SK-N-SH treated with all-trans-retinoic acid at 6 μM for 48 hours (cell line): ENCODE data around the gene F5.

Source experiments
- ARNTL ChIP-seq: fragments of 450-650 bp; formaldehyde crosslinking; IDR thresholded peaks from 2 replicates; pipeline ENCODE4 v1.5.0; 2020; ENCODE audit warnings: low read depth, mild to moderate bottlenecking, moderate library complexity, borderline replicate concordance
- CREB5 ChIP-seq: fragments of 250-450 bp; sonication (Bioruptor Pico); IDR thresholded peaks from 2 replicates; pipeline ENCODE4 v1.5.1; 2020; ENCODE audit warnings: low read depth, mild to moderate bottlenecking, moderate library complexity
- CSRNP3 ChIP-seq: fragments of 250-450 bp; sonication (Bioruptor Pico); IDR thresholded peaks from 2 replicates; pipeline ENCODE4 v1.5.1; 2021; ENCODE audit warnings: mild to moderate bottlenecking, moderate library complexity
- ESRRG ChIP-seq: fragments of 250-450 bp; sonication (Bioruptor Pico); IDR thresholded peaks from 2 replicates; pipeline ENCODE4 v1.6.1; 2021; ENCODE audit warnings: mild to moderate bottlenecking
- ISL1 ChIP-seq: fragments of 250-450 bp; sonication (Bioruptor Pico); IDR thresholded peaks from 2 replicates; pipeline ENCODE4 v2.1.2; 2022; ENCODE audit warnings: mild to moderate bottlenecking, moderate library complexity
- POU6F1 ChIP-seq: fragments of 250-450 bp; sonication (Bioruptor Pico); IDR thresholded peaks from 2 replicates; pipeline ENCODE4 v1.8.0; 2021; ENCODE audit warnings: low read depth, mild to moderate bottlenecking, moderate library complexity, borderline replicate concordance
- TCF4 ChIP-seq: fragments of 250-450 bp; sonication (Bioruptor Pico); IDR thresholded peaks from 2 replicates; pipeline ENCODE4 v1.8.0; 2021; ENCODE audit warnings: mild to moderate bottlenecking, moderate library complexity, borderline replicate concordance
- TOX ChIP-seq: fragments of 250-450 bp; sonication (Bioruptor Pico); IDR thresholded peaks from 2 replicates; pipeline ENCODE4 v1.8.0; 2021; ENCODE audit warnings: mild to moderate bottlenecking, moderate library complexity, borderline replicate concordance
- ZC3H10 ChIP-seq: fragments of 250-450 bp; sonication (Bioruptor Pico); IDR thresholded peaks from 2 replicates; pipeline ENCODE4 v1.5.1; 2021; ENCODE audit warnings: mild to moderate bottlenecking, moderate library complexity
- ZFP3 ChIP-seq: fragments of 250-450 bp; sonication (Bioruptor Pico); IDR thresholded peaks from 2 replicates; pipeline ENCODE4 v1.5.0; 2020; ENCODE audit warnings: mild to moderate bottlenecking, moderate library complexity
- ZFP30 ChIP-seq: fragments of 450-650 bp; formaldehyde crosslinking; IDR thresholded peaks from 2 replicates; pipeline ENCODE4 v1.5.0; 2022; ENCODE audit warnings: mild to moderate bottlenecking, moderate library complexity
- ZNF565 ChIP-seq: fragments of 450-650 bp; formaldehyde crosslinking; conservative IDR thresholded peaks from 2 replicates; pipeline ENCODE4 v1.5.0; 2020; ENCODE audit warnings: low read depth, mild to moderate bottlenecking, moderate library complexity
- TF ChIP-seq, protein P1 (sequence below): fragments of 250-450 bp; sonication (Bioruptor Pico); IDR thresholded peaks from 2 replicates; pipeline ENCODE4 v1.8.0; 2020; ENCODE audit warnings: mild to moderate bottlenecking, moderate library complexity, borderline replicate concordance

- TF ChIP-seq, protein P1, sequence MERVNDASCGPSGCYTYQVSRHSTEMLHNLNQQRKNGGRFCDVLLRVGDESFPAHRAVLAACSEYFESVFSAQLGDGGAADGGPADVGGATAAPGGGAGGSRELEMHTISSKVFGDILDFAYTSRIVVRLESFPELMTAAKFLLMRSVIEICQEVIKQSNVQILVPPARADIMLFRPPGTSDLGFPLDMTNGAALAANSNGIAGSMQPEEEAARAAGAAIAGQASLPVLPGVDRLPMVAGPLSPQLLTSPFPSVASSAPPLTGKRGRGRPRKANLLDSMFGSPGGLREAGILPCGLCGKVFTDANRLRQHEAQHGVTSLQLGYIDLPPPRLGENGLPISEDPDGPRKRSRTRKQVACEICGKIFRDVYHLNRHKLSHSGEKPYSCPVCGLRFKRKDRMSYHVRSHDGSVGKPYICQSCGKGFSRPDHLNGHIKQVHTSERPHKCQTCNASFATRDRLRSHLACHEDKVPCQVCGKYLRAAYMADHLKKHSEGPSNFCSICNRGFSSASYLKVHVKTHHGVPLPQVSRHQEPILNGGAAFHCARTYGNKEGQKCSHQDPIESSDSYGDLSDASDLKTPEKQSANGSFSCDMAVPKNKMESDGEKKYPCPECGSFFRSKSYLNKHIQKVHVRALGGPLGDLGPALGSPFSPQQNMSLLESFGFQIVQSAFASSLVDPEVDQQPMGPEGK (CRISPR knock-in tag), result no peak
- TF ChIP-seq ZFP30 (no peak), TOX (no peak), POU6F1 (CRISPR knock-in tag) (no peak), ISL1 (no peak), ZC3H10 (CRISPR knock-in tag) (no peak), CSRNP3 (no peak), ZFP3 (CRISPR knock-in tag) (no peak), ARNTL (no peak), ESRRG (CRISPR knock-in tag) (no peak), CREB5 (CRISPR knock-in tag) (no peak), TCF4 (CRISPR knock-in tag) (no peak), ZNF565 (CRISPR knock-in tag) (no peak)
Observed at GRCh38 chr1:169610858-169611257, 24.6 kb upstream of the F5 start.
